HepG2 (cell line): ENCODE data around the gene CD68. TPM values are rescaled to one million over a fixed set of nuclear protein-coding genes. Genes with fewer than 3 reads are reported as not detected.
A peak's percentile ranks its signal among the peaks of the same experiment; 100 is the strongest.

Source experiments
- CHD4 ChIP-seq: fragments of 200-600 bp; sonication (generic); IDR thresholded peaks from 2 replicates; pipeline ENCODE4 v1.7.0; 2017; ENCODE audit warnings: mild to moderate bottlenecking, low read length, borderline replicate concordance
- ELF1 ChIP-seq: sonication (generic); formaldehyde crosslinking; IDR thresholded peaks from 2 replicates; pipeline ENCODE4 v1.4.0; 2020; ENCODE audit warnings: missing genetic modification reagents
- GFI1 ChIP-seq: sonication (generic); formaldehyde crosslinking; IDR thresholded peaks from 2 replicates; pipeline ENCODE4 v1.5.0; 2020; ENCODE audit warnings: missing genetic modification reagents, mild to moderate bottlenecking, borderline replicate concordance
- HMGXB4 ChIP-seq, 2 experiments: sonication (generic) in 1 of 2; formaldehyde crosslinking in 1 of 2; IDR thresholded peaks; 2 replicates each; pipeline versions ENCODE4 v1.4.0 to v1.6.1; 2018 to 2020; ENCODE audit warnings: missing genetic modification reagents in 2 of 2, borderline replicate concordance in 1 of 2, low read depth in 1 of 2, mild to moderate bottlenecking in 1 of 2, missing biosample characterization in 1 of 2
- HNF4A ChIP-seq: sonication (generic); formaldehyde crosslinking; IDR thresholded peaks from 2 replicates; pipeline ENCODE4 v1.4.0; 2020; ENCODE audit warnings: missing genetic modification reagents
- MTA1 ChIP-seq: sonication (generic); formaldehyde crosslinking; IDR thresholded peaks from 2 replicates; pipeline ENCODE4 v1.4.0; 2020; ENCODE audit warnings: missing genetic modification reagents, mild to moderate bottlenecking, borderline replicate concordance
- PBX3 ChIP-seq: sonication (generic); formaldehyde crosslinking; IDR thresholded peaks from 2 replicates; pipeline ENCODE4 v1.8.1; 2023; ENCODE audit warnings: missing genetic modification reagents, inconsistent platforms, borderline replicate concordance
- REL ChIP-seq: sonication (generic); formaldehyde crosslinking; conservative IDR thresholded peaks from 2 replicates; pipeline ENCODE4 v1.8.0; 2022; ENCODE audit warnings: mild to moderate bottlenecking, missing genetic modification reagents, moderate library complexity
- TCF12 ChIP-seq, 2 experiments: fragments of 450-650 bp in 1 of 2; sonication (generic) in 1 of 2; formaldehyde crosslinking in 1 of 2; IDR thresholded peaks; 2 replicates each; pipeline versions ENCODE4 v1.6.1 to v1.8.0; 2017 to 2022; ENCODE audit warnings: antibody characterized with exemption in 1 of 2, mild to moderate bottlenecking in 1 of 2, missing genetic modification reagents in 1 of 2, moderate library complexity in 1 of 2
- TERF1 ChIP-seq: sonication (generic); formaldehyde crosslinking; IDR thresholded peaks from 2 replicates; pipeline ENCODE4 v1.8.0; 2022; ENCODE audit warnings: mild to moderate bottlenecking, missing genetic modification reagents, moderate library complexity
- ZBTB10 ChIP-seq: sonication (generic); formaldehyde crosslinking; IDR thresholded peaks from 2 replicates; pipeline ENCODE4 v1.4.0; 2020; ENCODE audit warnings: missing genetic modification reagents, borderline replicate concordance
- ZBTB20 ChIP-seq: sonication (generic); formaldehyde crosslinking; IDR thresholded peaks from 2 replicates; pipeline ENCODE4 v1.8.1; 2023; ENCODE audit warnings: missing genetic modification reagents, low read depth, mild to moderate bottlenecking, borderline replicate concordance
- ZNF33B ChIP-seq: sonication (generic); formaldehyde crosslinking; IDR thresholded peaks from 2 replicates; pipeline ENCODE4 v1.5.1; 2020; ENCODE audit warnings: mild to moderate bottlenecking, missing genetic modification reagents
- ZNF350 ChIP-seq: sonication (generic); formaldehyde crosslinking; IDR thresholded peaks from 2 replicates; pipeline ENCODE4 v1.4.0; 2020; ENCODE audit warnings: mild to moderate bottlenecking, low read depth, missing genetic modification reagents, borderline replicate concordance
- ZNF558 ChIP-seq: sonication (generic); formaldehyde crosslinking; IDR thresholded peaks from 2 replicates; pipeline ENCODE4 v1.9.0; 2022; ENCODE audit warnings: mild to moderate bottlenecking, missing genetic modification reagents, borderline replicate concordance
- ZNF605 ChIP-seq: sonication (generic); formaldehyde crosslinking; IDR thresholded peaks from 2 replicates; pipeline ENCODE4 v1.8.0; 2022; ENCODE audit warnings: mild to moderate bottlenecking, missing genetic modification reagents
- ZNF746 ChIP-seq: sonication (generic); formaldehyde crosslinking; IDR thresholded peaks from 2 replicates; pipeline ENCODE4 v1.8.0; 2022; ENCODE audit warnings: mild to moderate bottlenecking, missing genetic modification reagents
- ZNF770 ChIP-seq: sonication (generic); formaldehyde crosslinking; IDR thresholded peaks from 2 replicates; pipeline ENCODE4 v1.5.0; 2020; ENCODE audit warnings: mild to moderate bottlenecking, missing genetic modification reagents
- polyA plus RNA-seq, 8 experiments: library from polyadenylated mRNA; depleted of rRNA in 3 of 8; stranded (reverse) in 7 of 8; unstranded in 1 of 8; fragments of >200 nt; fragmentation: Illumina TruSeq in 4 of 8; extraction: Trizol in 4 of 8; gene quantifications; 2 replicates each; pipeline versions ENCODE4 v1.2.1 to v1.2.3, GENCODE V29; 2011 to 2016; ENCODE audit warnings: low read depth in 4 of 8, missing spikeins in 1 of 8, mixed read lengths in 1 of 8; ENCODE audit not compliant: insufficient read depth in 1 of 8
- total RNA-seq, 5 experiments: library from RNA; depleted of rRNA; stranded (reverse); fragments of >200 nt; fragmentation: Illumina TruSeq; extraction: Trizol; gene quantifications; 2 replicates each; pipeline ENCODE4 v1.2.3, GENCODE V29; 2016; ENCODE audit warnings: low read depth in 1 of 5

Gene CD68
- total and polyA plus RNA-seq, 2 of the 13 experiments (the other 11 are each of a cell fraction or from before 2014, with no cell fraction given) = 10.3 to 104 TPM

- TF ChIP-seq MTA1 (CRISPR knock-in tag) = peak; percentile 76; the same call in 1 of the 2 replicates
- no peak for TF ChIP-seq PBX3 (CRISPR knock-in tag)
- TF ChIP-seq HNF4A (CRISPR knock-in tag) = peak; percentile 75
- TF ChIP-seq ZNF350 (CRISPR knock-in tag) = peak; percentile 47; the same call in 1 of the 2 replicates
- no peak for TF ChIP-seq ELF1 (CRISPR knock-in tag)
- TF ChIP-seq REL (CRISPR knock-in tag) = no peak
- peak; percentile 91; the same call in 1 of the 2 replicates for TF ChIP-seq ZBTB10
- no peak; a peak in 1 of 4 replicates for TF ChIP-seq HMGXB4 (CRISPR knock-in tag; IDR thresholded peaks at IDR 0.05; ENCODE audit: borderline replicate concordance in 1 of 2, low read depth in 1 of 2)
- TF ChIP-seq ZNF770 (CRISPR knock-in tag) = peak; percentile 52; the same call in 1 of the 2 replicates
- TF ChIP-seq ZBTB20 (CRISPR knock-in tag) = no peak
- no peak for TF ChIP-seq TCF12 (IDR thresholded peaks at IDR 0.05)
- no peak for TF ChIP-seq TCF12 (CRISPR knock-in tag; IDR thresholded peaks at IDR 0.05)
- no peak for TF ChIP-seq CHD4
- TF ChIP-seq ZNF605 (CRISPR knock-in tag) = no peak
- no peak for TF ChIP-seq TERF1
- TF ChIP-seq ZNF746 (CRISPR knock-in tag) = peak; percentile 81; the same call in 1 of the 2 replicates
- no peak for TF ChIP-seq ZNF558
- 0 out of 2 replicates have a peak, but pooled peaks have one; percentile 28 for TF ChIP-seq ZNF33B (CRISPR knock-in tag)
- TF ChIP-seq GFI1 = 0 out of 2 replicates have a peak, but pooled peaks have one; percentile 25
These were observed 50.6 kb downstream of the CD68 start, which contains the start of gene SHBG (continued) for GRCh38 chr17:7629939-7630571.
